Liver (tissue), 9 donors: ENCODE measurements around the gene TRA2A. TPM values are rescaled to one million over a fixed set of nuclear protein-coding genes. Genes with fewer than 3 reads are reported as not detected.

ENCODE experiments used
- DNase-seq: peaks from one replicate; pipeline ENCODE4 v3.0.0-alpha.2; 2017; ENCODE audit warnings: low spot score
- H3K27ac ChIP-seq, 2 donors: one replicate each; pipeline ENCODE4 v1.7.0; 2013; ENCODE audit warnings: inconsistent platforms in 2 of 2, low read length in 2 of 2, control low read depth in 1 of 2, low read depth in 1 of 2, mild to moderate bottlenecking in 1 of 2
- H3K27me3 ChIP-seq, 4 donors: one replicate each; pipeline versions ENCODE4 v1.6.1 to v1.7.0; 2013; ENCODE audit warnings: low read length in 3 of 4, inconsistent platforms in 1 of 4, mild to moderate bottlenecking in 1 of 4, moderate library complexity in 1 of 4; ENCODE audit not compliant: control insufficient read depth in 4 of 4, insufficient read depth in 4 of 4
- H3K36me3 ChIP-seq, 4 donors: one replicate each; pipeline versions ENCODE4 v1.6.1 to v1.7.0; 2013; ENCODE audit warnings: low read length in 3 of 4, mild to moderate bottlenecking in 3 of 4, low read depth in 1 of 4, moderate library complexity in 1 of 4; ENCODE audit not compliant: control insufficient read depth in 4 of 4, insufficient read depth in 3 of 4
- H3K4me1 ChIP-seq, 4 donors: one replicate each; pipeline versions ENCODE4 v1.6.1 to v1.7.0; 2013; ENCODE audit warnings: low read length in 3 of 4, mild to moderate bottlenecking in 3 of 4, moderate library complexity in 1 of 4; ENCODE audit not compliant: control insufficient read depth in 4 of 4, insufficient read depth in 4 of 4
- H3K4me3 ChIP-seq, 3 donors: one replicate each; pipeline versions ENCODE4 v1.6.1 to v1.7.0; 2013; ENCODE audit warnings: low read length in 3 of 3, control low read depth in 1 of 3, low read depth in 1 of 3, mild to moderate bottlenecking in 1 of 3
- H3K9ac ChIP-seq, 2 donors: one replicate each; pipeline ENCODE4 v1.7.0; 2013; ENCODE audit warnings: low read length in 2 of 2, mild to moderate bottlenecking in 2 of 2, moderate library complexity in 2 of 2, control low read depth in 1 of 2, low read depth in 1 of 2
- H3K9me3 ChIP-seq, 4 donors: one replicate each; pipeline versions ENCODE4 v1.6.1 to v1.7.0; 2013; ENCODE audit warnings: low read length in 3 of 4; ENCODE audit not compliant: control insufficient read depth in 4 of 4
- ATF3 ChIP-seq: IDR thresholded peaks from 2 replicates; pipeline ENCODE4 v1.6.1; 2016; ENCODE audit warnings: antibody characterized with exemption
- EGR1 ChIP-seq, 2 donors: IDR thresholded peaks; 2 replicates each; pipeline ENCODE4 v1.6.1; 2016 to 2018; ENCODE audit warnings: antibody characterized with exemption in 2 of 2, low read depth in 2 of 2
- FOXA1 ChIP-seq: IDR thresholded peaks from 2 replicates; pipeline ENCODE4 v1.6.1; 2016; ENCODE audit warnings: antibody characterized with exemption
- FOXA2 ChIP-seq: IDR thresholded peaks from 2 replicates; pipeline ENCODE4 v1.6.1; 2016; ENCODE audit warnings: antibody characterized with exemption
- GABPA ChIP-seq, 2 donors: IDR thresholded peaks in 1 of 2; conservative IDR thresholded peaks in 1 of 2; 2 replicates each; pipeline ENCODE4 v1.6.1; 2016; ENCODE audit warnings: antibody characterized with exemption in 2 of 2, mild to moderate bottlenecking in 1 of 2, moderate library complexity in 1 of 2
- HNF4A ChIP-seq, 2 donors: conservative IDR thresholded peaks; 2 replicates each; pipeline ENCODE4 v1.6.1; 2016; ENCODE audit warnings: antibody characterized with exemption in 2 of 2, mild to moderate bottlenecking in 2 of 2
- HNF4G ChIP-seq: IDR thresholded peaks from 2 replicates; pipeline ENCODE4 v1.6.1; 2016; ENCODE audit warnings: antibody characterized with exemption
- JUND ChIP-seq, 2 donors: IDR thresholded peaks; 2 replicates each; pipeline ENCODE4 v1.6.1; 2016; ENCODE audit warnings: antibody characterized with exemption in 2 of 2
- NR2F2 ChIP-seq: IDR thresholded peaks from 2 replicates; pipeline ENCODE4 v1.6.1; 2016; ENCODE audit warnings: antibody characterized with exemption
- RAD21 ChIP-seq, 2 donors: IDR thresholded peaks; 2 replicates each; pipeline ENCODE4 v1.6.1; 2016; ENCODE audit warnings: antibody characterized with exemption in 2 of 2, mild to moderate bottlenecking in 2 of 2
- RXRA ChIP-seq, 2 donors: IDR thresholded peaks; 2 replicates each; pipeline ENCODE4 v1.6.1; 2017 to 2018; ENCODE audit warnings: antibody characterized with exemption in 2 of 2, mild to moderate bottlenecking in 1 of 2
- SP1 ChIP-seq: IDR thresholded peaks from 2 replicates; pipeline ENCODE4 v1.6.1; 2018; ENCODE audit warnings: antibody characterized with exemption, mild to moderate bottlenecking
- TAF1 ChIP-seq: conservative IDR thresholded peaks from 2 replicates; pipeline ENCODE4 v1.6.1; 2016; ENCODE audit warnings: antibody characterized with exemption, mild to moderate bottlenecking
- YY1 ChIP-seq: IDR thresholded peaks from 2 replicates; pipeline ENCODE4 v1.6.1; 2016; ENCODE audit warnings: antibody characterized with exemption, mild to moderate bottlenecking
- ZBTB33 ChIP-seq: IDR thresholded peaks from 2 replicates; pipeline ENCODE4 v1.6.1; 2016; ENCODE audit warnings: antibody characterized with exemption
- WGBS: extraction: QIAGEN DNeasy Blood & Tissue Kit; methylation state at CpG from one replicate; pipeline ENCODE4 v1.1.7; 2013; 5-methylcytosine and 5-hydroxymethylcytosine counted together
- polyA plus RNA-seq, 2 donors: library from polyadenylated mRNA; stranded (reverse) in 1 of 2; unstranded in 1 of 2; fragments of 200-250 nt in 1 of 2; fragments of >200 nt in 1 of 2; fragmentation: Nextera tagmentation in 1 of 2; extraction: Ambion mirVana in 1 of 2; gene quantifications; one replicate each; pipeline versions ENCODE4 v1.2.1 to v1.2.3, GENCODE V29; 2013 to 2015
- total RNA-seq, 2 donors: library from RNA; depleted of rRNA; stranded (reverse); fragments of >200 nt; gene quantifications; one replicate each; pipeline ENCODE4 v1.2.3, GENCODE V29; 2014
- TF ChIP-seq, protein P1 (sequence below): fragments of 150-350 bp; IDR thresholded peaks from 2 replicates; pipeline ENCODE4 v1.5.1; 2017; ENCODE audit warnings: improper control_type of control experiment, low read depth, low read length; ENCODE audit not compliant: missing input control
- TF ChIP-seq, protein P2 (sequence below): IDR thresholded peaks from 2 replicates; pipeline ENCODE4 v1.6.1; 2016; ENCODE audit warnings: antibody characterized with exemption, mild to moderate bottlenecking
- TF ChIP-seq, protein P3 (sequence below): IDR thresholded peaks from 2 replicates; pipeline ENCODE4 v1.6.1; 2016; ENCODE audit warnings: antibody characterized with exemption
- donor health status: healthy.
- donor health status: healthy.
- donor health status: healthy.
- donor health status: healthy.
- donor health status: healthy.

Gene TRA2A
- total and polyA plus RNA-seq, 4 donors, result 13.7 to 25.9 (median 21.7) TPM

- H3K36me3 ChIP-seq, result no peaks in the 10 kb centered on the region
- TF ChIP-seq FOXA2 (no peak), YY1 (no peak), RAD21 (IDR thresholded peaks at IDR 0.05) (no peak), NR2F2 (no peak), EGR1 (IDR thresholded peaks at IDR 0.05; ENCODE audit: low read depth in 2 of 2) (no peak), HNF4G (no peak), FOXA1 (no peak), HNF4A (conservative IDR thresholded peaks at IDR 0.05) (no peak), JUND (IDR thresholded peaks at IDR 0.05) (no peak)
- TF ChIP-seq, protein P1, sequence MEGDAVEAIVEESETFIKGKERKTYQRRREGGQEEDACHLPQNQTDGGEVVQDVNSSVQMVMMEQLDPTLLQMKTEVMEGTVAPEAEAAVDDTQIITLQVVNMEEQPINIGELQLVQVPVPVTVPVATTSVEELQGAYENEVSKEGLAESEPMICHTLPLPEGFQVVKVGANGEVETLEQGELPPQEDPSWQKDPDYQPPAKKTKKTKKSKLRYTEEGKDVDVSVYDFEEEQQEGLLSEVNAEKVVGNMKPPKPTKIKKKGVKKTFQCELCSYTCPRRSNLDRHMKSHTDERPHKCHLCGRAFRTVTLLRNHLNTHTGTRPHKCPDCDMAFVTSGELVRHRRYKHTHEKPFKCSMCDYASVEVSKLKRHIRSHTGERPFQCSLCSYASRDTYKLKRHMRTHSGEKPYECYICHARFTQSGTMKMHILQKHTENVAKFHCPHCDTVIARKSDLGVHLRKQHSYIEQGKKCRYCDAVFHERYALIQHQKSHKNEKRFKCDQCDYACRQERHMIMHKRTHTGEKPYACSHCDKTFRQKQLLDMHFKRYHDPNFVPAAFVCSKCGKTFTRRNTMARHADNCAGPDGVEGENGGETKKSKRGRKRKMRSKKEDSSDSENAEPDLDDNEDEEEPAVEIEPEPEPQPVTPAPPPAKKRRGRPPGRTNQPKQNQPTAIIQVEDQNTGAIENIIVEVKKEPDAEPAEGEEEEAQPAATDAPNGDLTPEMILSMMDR, result no peak
- TF ChIP-seq, protein P2, sequence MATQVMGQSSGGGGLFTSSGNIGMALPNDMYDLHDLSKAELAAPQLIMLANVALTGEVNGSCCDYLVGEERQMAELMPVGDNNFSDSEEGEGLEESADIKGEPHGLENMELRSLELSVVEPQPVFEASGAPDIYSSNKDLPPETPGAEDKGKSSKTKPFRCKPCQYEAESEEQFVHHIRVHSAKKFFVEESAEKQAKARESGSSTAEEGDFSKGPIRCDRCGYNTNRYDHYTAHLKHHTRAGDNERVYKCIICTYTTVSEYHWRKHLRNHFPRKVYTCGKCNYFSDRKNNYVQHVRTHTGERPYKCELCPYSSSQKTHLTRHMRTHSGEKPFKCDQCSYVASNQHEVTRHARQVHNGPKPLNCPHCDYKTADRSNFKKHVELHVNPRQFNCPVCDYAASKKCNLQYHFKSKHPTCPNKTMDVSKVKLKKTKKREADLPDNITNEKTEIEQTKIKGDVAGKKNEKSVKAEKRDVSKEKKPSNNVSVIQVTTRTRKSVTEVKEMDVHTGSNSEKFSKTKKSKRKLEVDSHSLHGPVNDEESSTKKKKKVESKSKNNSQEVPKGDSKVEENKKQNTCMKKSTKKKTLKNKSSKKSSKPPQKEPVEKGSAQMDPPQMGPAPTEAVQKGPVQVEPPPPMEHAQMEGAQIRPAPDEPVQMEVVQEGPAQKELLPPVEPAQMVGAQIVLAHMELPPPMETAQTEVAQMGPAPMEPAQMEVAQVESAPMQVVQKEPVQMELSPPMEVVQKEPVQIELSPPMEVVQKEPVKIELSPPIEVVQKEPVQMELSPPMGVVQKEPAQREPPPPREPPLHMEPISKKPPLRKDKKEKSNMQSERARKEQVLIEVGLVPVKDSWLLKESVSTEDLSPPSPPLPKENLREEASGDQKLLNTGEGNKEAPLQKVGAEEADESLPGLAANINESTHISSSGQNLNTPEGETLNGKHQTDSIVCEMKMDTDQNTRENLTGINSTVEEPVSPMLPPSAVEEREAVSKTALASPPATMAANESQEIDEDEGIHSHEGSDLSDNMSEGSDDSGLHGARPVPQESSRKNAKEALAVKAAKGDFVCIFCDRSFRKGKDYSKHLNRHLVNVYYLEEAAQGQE, result no peak
- H3K9ac ChIP-seq, result no peak overlapping the region
- no peak overlapping the region for H3K4me3 ChIP-seq
- H3K4me1 ChIP-seq, result no peaks in the 10 kb centered on the region
- 95% methylated on average over 3 of the region's 3 CpGs for WGBS
- H3K27me3 ChIP-seq, result no peaks in the 10 kb centered on the region
- H3K9me3 ChIP-seq, result no peaks in the 10 kb centered on the region
- DNase-seq, result no peak
- H3K27ac ChIP-seq, result no peak overlapping the region
These were observed 11.0 kb upstream of the TRA2A start for GRCh38 chr7:23542752-23543151.

DNA sequence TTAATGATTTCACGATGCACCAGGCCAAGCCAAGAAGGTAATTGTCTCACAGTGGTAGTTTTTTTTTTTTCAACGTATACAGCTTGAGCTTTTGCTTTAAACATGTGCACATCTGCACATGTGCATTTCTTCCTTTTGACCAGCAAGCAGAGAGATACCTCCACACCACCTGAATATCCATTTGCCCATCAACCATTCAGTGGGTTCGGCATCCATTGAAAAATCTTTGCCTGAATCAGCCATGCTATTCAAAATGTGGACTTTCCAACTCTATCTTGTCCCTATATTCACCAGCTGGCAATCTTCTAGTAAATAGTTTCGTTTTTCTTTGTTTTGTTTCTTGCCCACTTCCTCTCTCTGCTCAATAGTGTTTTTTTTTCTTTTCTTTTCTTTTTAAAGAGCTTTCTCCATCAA is 7.7 kb upstream of the TRA2A start:
- no peak overlapping the region for H3K27ac ChIP-seq
- no peak overlapping the region for H3K4me3 ChIP-seq
- no peak overlapping the region for H3K9ac ChIP-seq
- no peak for TF ChIP-seq RXRA (IDR thresholded peaks at IDR 0.05)
- TF ChIP-seq, protein P1, result no peak
- TF ChIP-seq GABPA (IDR thresholded peaks at IDR 0.05 in 1 of 2, conservative IDR thresholded peaks at IDR 0.05 in 1 of 2), result no peak
- no peak for TF ChIP-seq NR2F2
- TF ChIP-seq, protein P3, sequence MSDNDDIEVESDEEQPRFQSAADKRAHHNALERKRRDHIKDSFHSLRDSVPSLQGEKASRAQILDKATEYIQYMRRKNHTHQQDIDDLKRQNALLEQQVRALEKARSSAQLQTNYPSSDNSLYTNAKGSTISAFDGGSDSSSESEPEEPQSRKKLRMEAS, result no peak
- no peak for TF ChIP-seq FOXA2
- no peak for TF ChIP-seq YY1
- TF ChIP-seq ZBTB33, result no peak
- TF ChIP-seq EGR1 (IDR thresholded peaks at IDR 0.05; ENCODE audit: low read depth in 2 of 2), result no peak
- no peak for TF ChIP-seq SP1
- TF ChIP-seq HNF4A (conservative IDR thresholded peaks at IDR 0.05), result no peak
- TF ChIP-seq HNF4G, result no peak
- no peak for TF ChIP-seq RAD21 (IDR thresholded peaks at IDR 0.05)
- no peak for TF ChIP-seq TAF1
- TF ChIP-seq FOXA1, result no peak
- no peak for TF ChIP-seq JUND (IDR thresholded peaks at IDR 0.05)
- TF ChIP-seq, protein P2, result no peak
- TF ChIP-seq ATF3, result no peak
- H3K4me1 ChIP-seq, result no peaks in the 10 kb centered on the region
- no peaks in the 10 kb centered on the region for H3K27me3 ChIP-seq
- WGBS, result 71% methylated on average over 4 of the region's 4 CpGs
- H3K9me3 ChIP-seq, result no peaks in the 10 kb centered on the region
- H3K36me3 ChIP-seq, result no peaks in the 10 kb centered on the region
- no peak for DNase-seq
